Fibroblast of gingiva (primary cell): ENCODE measurements around the gene LITAF.

Experiments used
- DNase-seq: peaks from one replicate; pipeline ENCODE4 v3.0.0-alpha.2; 2011; ENCODE audit warnings: low read depth

The LITAF gene

GRCh38 chr16:11551842-11552241 is 34.9 kb downstream of the LITAF start:
- no peak for DNase-seq

GRCh38 chr16:11550791-11551498 is 35.8 kb downstream of the LITAF start:
- DNase-seq = peak; percentile 58

DNA sequence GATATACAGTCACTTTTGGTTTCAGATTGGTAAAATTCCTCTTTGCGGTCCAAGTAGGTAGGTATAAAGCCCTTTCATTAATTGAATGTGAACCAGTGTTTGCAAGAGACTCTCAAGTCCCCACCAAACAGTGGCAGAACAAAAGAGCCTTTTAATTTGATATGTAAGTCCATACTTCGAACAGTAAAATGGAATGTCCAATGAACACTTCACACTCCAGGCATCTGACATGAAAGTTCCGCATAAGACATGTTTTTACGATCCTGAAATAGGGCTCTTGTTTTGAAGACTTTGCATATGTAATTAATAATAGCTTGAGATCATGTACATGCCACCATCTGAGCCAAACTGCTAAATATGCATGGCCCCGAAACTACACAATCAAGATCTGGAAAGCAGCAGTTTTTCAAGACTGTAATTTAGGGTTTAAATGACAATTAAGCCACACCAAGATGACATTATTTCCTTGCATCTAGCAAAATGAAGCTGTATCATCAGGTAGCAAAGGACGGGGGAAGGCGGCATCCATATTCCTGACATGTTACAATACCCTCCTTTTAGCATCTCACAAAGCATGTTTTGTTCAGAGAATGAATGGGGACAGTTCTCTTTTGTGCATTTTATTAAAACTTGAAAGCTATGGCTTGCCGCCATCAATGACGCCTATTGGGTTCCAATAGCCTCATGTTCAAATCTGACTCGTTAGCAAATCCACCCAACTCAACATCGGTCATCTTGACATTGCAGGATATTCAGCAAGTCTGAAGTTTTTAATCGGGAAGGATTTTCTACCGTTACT is 39.4 kb downstream of the LITAF start:
- no peak for DNase-seq

GRCh38 chr16:11546608-11547061 is 40.1 kb downstream of the LITAF start:
- DNase-seq = peak; percentile 72

DNA sequence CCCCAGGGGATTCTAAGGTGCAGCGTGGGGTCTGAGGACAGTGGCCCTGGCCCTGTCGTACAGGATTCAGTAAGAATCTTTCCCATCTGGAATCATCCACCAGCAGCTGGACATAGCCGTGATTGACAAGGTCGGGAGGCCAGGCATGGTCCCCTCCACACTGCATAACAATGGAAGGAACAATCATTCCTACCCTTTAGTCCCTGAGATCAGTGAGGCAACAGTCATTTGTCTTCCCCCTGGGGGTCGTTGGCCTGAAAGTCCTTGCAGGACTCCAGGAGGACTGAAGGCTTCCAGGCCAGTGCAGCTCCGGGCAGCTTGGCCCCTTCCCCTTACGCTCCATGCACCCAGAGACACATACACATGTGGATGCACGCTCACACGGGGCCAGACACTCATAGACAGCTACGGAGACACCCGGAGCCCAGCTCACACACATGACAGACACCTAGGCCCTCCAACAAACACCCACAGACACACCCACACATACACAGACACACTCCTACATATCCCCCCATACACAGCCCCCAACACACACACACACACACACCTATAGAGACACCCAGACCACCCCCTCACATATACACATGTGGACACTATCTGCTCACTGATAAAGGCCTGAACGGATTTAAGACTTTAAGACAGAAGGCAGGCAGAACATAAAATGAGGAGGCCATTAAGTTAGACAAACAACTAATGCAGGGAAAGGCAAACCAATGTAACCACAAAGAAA is 42.9 kb downstream of the LITAF start:
- no peak for DNase-seq

DNA sequence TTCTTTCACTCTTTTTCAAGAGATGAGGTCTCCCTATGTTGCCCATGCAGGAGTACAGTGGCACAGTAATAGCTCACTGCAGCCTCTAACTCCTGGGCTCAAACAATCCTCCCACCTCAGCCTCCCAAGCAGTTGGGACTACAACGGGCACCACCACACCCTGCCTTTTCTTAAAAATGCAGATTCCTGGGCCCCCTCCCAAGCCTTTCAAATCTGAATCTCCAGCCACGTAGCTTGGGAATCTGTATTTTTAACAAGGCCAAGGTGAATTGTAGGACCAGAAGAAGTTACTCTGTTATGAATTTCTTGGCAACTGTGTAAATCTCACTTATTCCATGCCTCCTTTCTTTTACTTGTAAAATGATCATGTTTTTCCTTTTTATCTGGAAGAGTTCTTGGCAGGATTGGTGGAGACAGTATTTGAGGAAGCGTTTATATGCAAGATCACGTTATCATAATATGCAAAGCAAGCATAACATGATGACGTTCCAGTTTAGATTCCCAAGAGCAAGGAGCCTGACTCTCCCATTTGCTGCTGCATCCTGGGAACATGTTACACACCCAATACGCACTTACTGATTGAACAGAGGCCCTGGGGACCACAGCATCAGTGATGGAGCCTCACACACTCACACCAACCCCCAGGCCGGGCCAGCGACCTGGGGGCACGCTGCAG is 44.5 kb downstream of the LITAF start:
- DNase-seq = peak; percentile 13

DNA sequence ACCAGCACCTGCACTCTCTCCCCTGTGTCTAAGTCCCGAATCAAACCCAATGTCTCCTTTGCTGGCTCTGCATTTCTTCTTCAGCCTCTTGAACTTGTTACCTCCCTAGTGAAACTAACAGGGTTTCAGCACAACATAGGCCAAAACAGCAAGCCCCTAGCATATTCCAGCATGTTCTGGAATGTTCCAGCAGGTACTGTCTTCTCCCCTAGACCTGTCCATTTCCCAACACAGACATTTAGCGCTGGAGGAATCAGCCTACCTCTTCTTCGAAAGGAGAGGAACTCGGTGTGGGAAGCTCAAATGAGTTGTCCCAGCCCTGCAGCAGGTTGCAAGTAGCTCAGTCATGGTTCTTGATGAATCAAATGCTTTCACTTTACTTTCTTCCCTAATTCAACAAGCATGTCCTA is 47.1 kb downstream of the LITAF start:
- no peak for DNase-seq

GRCh38 chr16:11538880-11539279 is 47.8 kb downstream of the LITAF start:
- no peak for DNase-seq

GRCh38 chr16:11536104-11536866 is 50.4 kb downstream of the LITAF start:
- DNase-seq = no peak

DNA sequence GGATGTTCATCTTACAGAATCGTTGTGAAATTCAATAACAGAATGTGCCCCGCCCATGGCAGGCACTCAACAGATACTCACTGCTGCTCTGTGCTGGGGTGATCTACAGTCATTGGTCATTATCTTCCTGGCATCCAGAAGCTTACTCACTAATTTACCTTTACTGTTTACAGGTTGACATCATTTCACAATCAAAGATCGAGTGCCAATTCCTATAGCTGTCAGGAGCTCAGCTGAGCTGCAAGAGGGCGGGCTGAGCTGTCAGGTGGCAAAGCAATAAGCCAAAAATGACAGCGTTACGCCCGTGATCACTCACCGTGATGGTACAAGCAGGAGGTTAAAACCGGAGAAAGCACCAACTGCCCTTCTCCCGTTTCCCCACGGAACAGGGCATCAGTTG is 51.2 kb downstream of the LITAF start:
- no peak for DNase-seq

GRCh38 chr16:11534262-11534661 is 52.5 kb downstream of the LITAF start:
- peak; percentile 61 for DNase-seq

DNA sequence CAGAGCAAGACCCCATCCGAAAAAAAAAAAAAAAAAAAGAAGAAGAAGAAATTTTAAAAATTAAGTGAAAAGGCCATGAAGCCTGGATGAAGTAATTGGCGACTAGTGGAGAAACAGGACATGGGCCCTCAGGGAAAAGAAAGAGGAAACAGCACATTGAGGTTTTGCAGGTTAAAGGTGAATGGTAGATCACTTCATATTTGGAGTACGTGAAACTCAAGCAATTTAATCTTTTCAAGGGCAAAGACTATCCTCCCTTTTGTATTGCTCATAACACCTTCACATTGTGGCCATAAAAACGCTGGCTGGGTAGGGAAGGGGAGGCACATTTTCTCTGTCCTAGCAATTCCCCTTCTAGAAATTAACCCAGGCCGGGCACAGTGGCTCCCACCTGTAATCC is 53.1 kb downstream of the LITAF start:
- no peak for DNase-seq

DNA sequence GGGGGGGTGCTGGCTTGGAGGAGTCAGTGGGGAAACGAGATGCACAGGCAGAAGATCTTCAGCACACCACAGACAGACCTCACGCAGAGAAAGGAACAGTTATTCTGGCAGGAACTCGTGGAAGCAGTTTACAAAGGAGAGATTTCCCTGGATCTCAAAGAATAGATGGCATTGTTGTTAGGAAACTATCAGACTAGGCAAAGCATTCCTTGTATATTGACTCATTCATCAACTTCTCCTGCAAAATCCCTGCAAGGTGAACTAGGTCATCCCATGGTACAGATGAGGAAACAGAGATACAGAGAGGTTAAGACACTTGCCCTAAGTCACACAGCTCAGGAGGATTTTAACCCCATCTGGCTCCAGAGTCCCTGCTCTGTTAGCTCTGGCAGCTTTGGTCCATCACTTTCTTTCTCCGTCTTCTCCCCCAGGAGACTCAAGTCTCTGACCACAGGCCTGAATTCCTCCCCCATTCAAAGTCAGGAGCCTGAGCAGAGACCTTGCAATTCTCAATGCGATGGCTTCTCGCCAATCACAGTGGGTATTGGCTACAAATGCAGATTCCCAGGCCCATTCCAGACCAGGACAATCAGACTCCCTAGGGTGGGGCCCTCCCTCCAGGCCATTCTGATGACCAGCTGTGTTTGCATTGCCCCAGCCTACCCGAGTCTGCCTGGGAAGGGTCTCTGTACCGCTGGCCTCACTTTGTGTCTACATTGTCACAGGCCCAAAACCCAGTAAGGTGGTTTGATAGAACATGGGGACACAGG is 56.4 kb downstream of the LITAF start:
- DNase-seq = no peak

- no peak for DNase-seq
Observed at GRCh38 chr16:11529285-11529684, 57.4 kb downstream of the LITAF start.

GRCh38 chr16:11528053-11528452 is 58.7 kb downstream of the LITAF start:
- DNase-seq = no peak

DNA sequence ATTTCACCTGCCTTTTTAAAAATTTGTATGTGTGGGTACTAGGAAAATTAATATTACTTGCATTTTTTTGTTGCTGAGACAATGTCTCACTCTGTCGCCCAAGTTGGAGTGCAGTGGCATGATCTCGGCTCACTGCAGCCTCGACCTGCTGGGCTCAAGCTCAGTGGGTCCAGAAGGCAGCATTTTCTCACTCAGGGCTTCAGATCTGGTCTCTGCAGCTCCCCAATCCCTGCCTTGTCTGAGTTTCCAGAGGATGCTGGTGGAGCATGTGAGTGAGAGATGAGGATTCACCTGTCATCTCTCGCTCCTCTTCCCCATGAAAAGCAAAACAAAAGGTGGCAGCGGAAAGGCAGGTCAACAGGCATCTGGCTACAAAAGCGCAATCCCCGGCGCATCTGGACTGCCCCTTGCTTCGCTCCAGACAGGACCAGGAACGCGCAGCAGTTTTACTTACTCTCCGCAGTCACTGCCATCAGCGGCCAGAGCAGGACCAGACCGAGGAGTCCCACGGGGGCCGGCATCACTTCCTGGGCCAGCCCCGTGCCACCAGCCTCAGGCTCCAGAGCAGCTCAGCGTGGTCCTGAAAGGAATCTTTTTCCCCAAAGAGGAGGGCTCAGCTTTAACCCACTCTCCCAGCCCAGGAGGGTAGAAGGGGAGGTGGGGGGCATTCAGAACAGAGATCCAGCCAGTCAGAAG is 59.9 kb downstream of the LITAF start:
- DNase-seq = no peak

- DNase-seq = no peak
Observed at GRCh38 chr16:11524098-11524760, 62.5 kb downstream of the LITAF start.

DNA sequence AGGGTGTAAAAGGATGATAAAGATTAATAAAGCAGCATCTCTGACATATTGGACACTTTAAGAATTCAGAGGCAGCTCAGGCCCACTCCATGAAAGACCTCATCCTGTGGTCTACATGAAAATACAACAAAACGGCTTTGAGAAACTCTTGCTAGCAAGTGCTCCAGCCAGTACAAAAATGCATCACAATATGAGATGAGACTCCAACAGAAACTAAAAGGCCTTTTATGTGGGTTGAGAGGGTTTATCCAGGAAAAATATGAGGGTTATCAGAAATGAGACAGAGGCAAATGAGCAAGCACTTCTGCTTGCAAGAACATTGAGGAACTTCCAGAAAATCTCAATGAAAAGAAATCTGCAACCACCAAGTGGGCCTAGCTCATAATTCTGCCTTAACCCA is 65.7 kb downstream of the LITAF start:
- DNase-seq = no peak

DNA sequence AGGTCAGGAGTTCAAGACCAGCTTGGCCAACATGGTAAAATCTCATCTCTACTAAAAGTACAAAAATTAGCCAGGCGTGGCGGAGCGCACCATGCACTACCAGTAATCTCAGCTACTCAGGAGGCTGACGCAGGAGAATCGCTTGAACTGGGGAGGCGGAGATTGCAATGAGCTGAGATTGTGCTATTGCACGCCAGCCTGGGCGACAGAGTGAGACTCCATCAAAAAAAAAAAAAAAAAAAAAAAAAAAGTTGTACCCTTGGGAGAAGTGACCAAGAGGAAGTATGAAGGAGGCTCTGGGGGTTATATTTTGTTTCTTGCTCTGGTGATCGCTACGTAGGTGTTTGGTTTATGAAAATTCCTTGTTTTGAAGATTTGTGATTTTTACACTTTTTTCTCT is 66.3 kb downstream of the LITAF start:
- no peak for DNase-seq

DNA sequence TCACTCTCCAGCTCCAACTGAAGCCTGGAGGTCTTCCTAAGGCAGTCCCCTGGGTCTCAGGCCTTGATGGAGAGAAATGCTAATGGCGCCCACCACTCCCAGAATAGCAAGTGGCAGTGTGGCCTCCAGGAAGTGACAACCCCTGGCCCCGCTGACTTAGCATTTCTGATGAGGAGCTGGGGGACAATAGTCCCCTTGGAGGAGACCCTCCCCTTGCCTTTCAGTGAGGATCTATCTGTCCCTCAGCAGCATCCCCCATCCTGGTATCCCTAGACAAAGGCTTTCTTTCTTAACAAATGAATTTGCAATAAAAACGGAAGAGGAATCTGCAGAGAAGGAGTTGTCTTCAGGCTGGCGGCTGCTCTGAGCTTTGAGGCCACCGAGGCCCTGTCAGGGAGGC is 68.8 kb downstream of the LITAF start:
- DNase-seq = no peak
